Measurements from ENCODE around the gene EPHA3.

The EPHA3 gene

GRCh38 chr3:89434621-89435380, 327.4 kb downstream of the EPHA3 start:
- no peak for FAIRE-seq
- DNase-seq (ENCODE audit: insufficient read length, low spot score) = no peak

- no peak for FAIRE-seq
- DNase-seq (ENCODE audit: insufficient read length, low spot score) = no peak
These were observed 329.4 kb downstream of the EPHA3 start for GRCh38 chr3:89436846-89437245.

GRCh38 chr3:89440386-89440785, 333.0 kb downstream of the EPHA3 start:
- DNase-seq (ENCODE audit: insufficient read length, low spot score) (no peak), FAIRE-seq (no peak)

GRCh38 chr3:89441141-89441540, 333.7 kb downstream of the EPHA3 start:
- DNase-seq (ENCODE audit: insufficient read length, low spot score) (no peak), FAIRE-seq (no peak)

- no peak for FAIRE-seq
- no peak for DNase-seq (ENCODE audit: insufficient read length, low spot score)
These were observed 339.2 kb downstream of the EPHA3 start for GRCh38 chr3:89446593-89446992.

GRCh38 chr3:89447243-89447642, 339.8 kb downstream of the EPHA3 start:
- DNase-seq (ENCODE audit: insufficient read length, low spot score) (no peak), FAIRE-seq (no peak)

- FAIRE-seq (no peak), DNase-seq (ENCODE audit: insufficient read length, low spot score) (no peak)
These were observed 341.7 kb downstream of the EPHA3 start for GRCh38 chr3:89449086-89449485.

GRCh38 chr3:89452066-89452465, 344.6 kb downstream of the EPHA3 start:
- no peak for FAIRE-seq

GRCh38 chr3:89455240-89455639, 347.8 kb downstream of the EPHA3 start:
- FAIRE-seq = no peak
- no peak for DNase-seq (ENCODE audit: insufficient read length, low spot score)

More at GRCh38 chr3:89452066-89452465, 344.6 kb downstream of the EPHA3 start:
- DNase-seq (ENCODE audit: insufficient read length, low spot score) = no peak

GRCh38 chr3:89467898-89468363, 360.5 kb downstream of the EPHA3 start:
- FAIRE-seq (no peak), DNase-seq (ENCODE audit: insufficient read length, low spot score) (no peak)

GRCh38 chr3:89472101-89472500, 364.7 kb downstream of the EPHA3 start:
- DNase-seq (ENCODE audit: insufficient read length, low spot score) = no peak
- FAIRE-seq = no peak

- no peak for DNase-seq (ENCODE audit: insufficient read length, low spot score)
- no peak for FAIRE-seq
These were observed 367.1 kb downstream of the EPHA3 start for GRCh38 chr3:89474333-89475130.

- DNase-seq (ENCODE audit: insufficient read length, low spot score) (no peak), FAIRE-seq (no peak)
These were observed 381.6 kb downstream of the EPHA3 start for GRCh38 chr3:89488800-89489580.

- no peak for FAIRE-seq
These were observed 382.7 kb downstream of the EPHA3 start for GRCh38 chr3:89490129-89490528.

GRCh38 chr3:89494734-89495133, 387.3 kb downstream of the EPHA3 start:
- DNase-seq (ENCODE audit: insufficient read length, low spot score) (no peak), FAIRE-seq (no peak)

More at GRCh38 chr3:89490129-89490528, 382.7 kb downstream of the EPHA3 start:
- DNase-seq (ENCODE audit: insufficient read length, low spot score) = no peak

GRCh38 chr3:89503891-89504391, 396.5 kb downstream of the EPHA3 start:
- no peak for FAIRE-seq

GRCh38 chr3:89504432-89504831, 397.0 kb downstream of the EPHA3 start:
- FAIRE-seq (no peak), DNase-seq (ENCODE audit: insufficient read length, low spot score) (no peak)

More at GRCh38 chr3:89503891-89504391, 396.5 kb downstream of the EPHA3 start:
- DNase-seq (ENCODE audit: insufficient read length, low spot score) = no peak

GRCh38 chr3:89506462-89507103, 399.2 kb downstream of the EPHA3 start:
- no peak for DNase-seq (ENCODE audit: insufficient read length, low spot score)
- FAIRE-seq = no peak

GRCh38 chr3:89521328-89521727, 413.9 kb downstream of the EPHA3 start:
- FAIRE-seq (no peak), DNase-seq (ENCODE audit: insufficient read length, low spot score) (no peak)

- DNase-seq (ENCODE audit: insufficient read length, low spot score) (no peak), FAIRE-seq (no peak)
These were observed 414.7 kb downstream of the EPHA3 start for GRCh38 chr3:89522155-89522554.

Data from HTR-8/SVneo (cell line).